ENCODE results near the gene SNN. TPM values are rescaled to one million over a fixed set of nuclear protein-coding genes. Genes with fewer than 3 reads are reported as not detected.

SNN gene
- total and polyA plus RNA-seq, 9 of the 15 experiments (the other 6 are each of a cell fraction or from before 2014, with no cell fraction given) = 0.07 to 2.9 (median 1.9) TPM

- Histone ChIP-seq H2AFZ (ENCODE audit: low read depth, low read length) (no peak overlapping the region), H3K36me3 (ENCODE audit: control insufficient read depth, insufficient read depth, low read length) (peaks cover 20% of the 10 kb centered on the region; the same call in 1 of the 3 replicates), H3K27me3 (ENCODE audit: control insufficient read depth in 2 of 2, insufficient read depth in 2 of 2, low read length in 2 of 2) (no peaks in the 10 kb centered on the region), H3K4me1 (replicated peaks in 1 of 2; ENCODE audit: control insufficient read depth in 2 of 2, insufficient read depth in 2 of 2, low read length in 2 of 2) (peaks cover 0 to 57% of the 10 kb centered on the region in 2 experiments; a peak in 3 of 5 replicates), H3K4me2 (ENCODE audit: insufficient read depth, low read length) (no peak overlapping the region), H3K79me2 (ENCODE audit: control insufficient read depth, insufficient read depth, low read length) (no peaks in the 10 kb centered on the region), H3K4me3 (no peak overlapping the region), H4K20me1 (replicated peaks; ENCODE audit: control insufficient read depth, insufficient read depth, low read length) (peaks cover 24% of the 10 kb centered on the region), H3K9ac (ENCODE audit: insufficient read depth in 1 of 2, low read depth in 2 of 2, low read length in 2 of 2) (peak overlapping the region in 1 of 2 experiments; percentile 37; a peak in 1 of 4 replicates), H3K9me3 (replicated peaks; ENCODE audit: control insufficient read depth, insufficient read depth, low read depth, low read length) (no peaks in the 10 kb centered on the region), H3K9me1 (ENCODE audit: control insufficient read depth, insufficient read depth, low read length) (no peaks in the 10 kb centered on the region), H3K27ac (ENCODE audit: extremely low read depth, low read depth, low read length) (no peak overlapping the region)
- ATAC-seq (peak; percentile 46), DNase-seq (ENCODE audit: extremely low read depth in 1 of 4, low spot score in 3 of 4) (no peak), FAIRE-seq (no peak)
- CTCF ChIA-PET (ENCODE audit: low intra/inter-chr PET ratio) = no interaction called here
- intact Hi-C loops (cut with micrococcal nuclease) = loop anchor here (10.0 kb wide), 1 partner anchor 141 kb away; no protein-coding TSS in a partner anchor
- no TSS peak for BruUV-seq (replicated peaks)
- 56% methylated on average over 25 of the region's 25 CpGs for WGBS (ENCODE audit: insufficient coverage, low coverage, missing lambda C conversion rate)
- TF ChIP-seq ZNF830 (CRISPR knock-in tag; IDR thresholded peaks at IDR 0.05) = no peak
- peak in 2 of 3 experiments; percentile 25 to 58; a peak in 3 of 6 replicates for TF ChIP-seq CTCF (IDR thresholded peaks at IDR 0.05 in 2 of 3, conservative IDR thresholded peaks at IDR 0.05 in 1 of 3; ENCODE audit: insufficient read depth in 2 of 3, low read depth in 1 of 3, low read length in 3 of 3)
- no peak for TF ChIP-seq MIER1 (IDR thresholded peaks at IDR 0.05; ENCODE audit: low read depth)
- peak in 1 of 2 experiments; percentile 39; a peak in 2 of 4 replicates for TF ChIP-seq RAD21 (CRISPR knock-in tag; conservative IDR thresholded peaks at IDR 0.05 in 1 of 2, IDR thresholded peaks at IDR 0.05 in 1 of 2)
- POLR2A ChIA-PET = interaction anchor here (0.6 to 0.7 kb wide), 3 partner anchors 99 to 419 kb away, joined by 3 read pairs; no protein-coding TSS in a partner anchor
- in situ Hi-C loops (cut with MboI) = loop anchor here (25.0 kb wide), 1 partner anchor 712 kb away; no protein-coding TSS in a partner anchor
Observed at GRCh38 chr16:11674001-11674817, 6.0 kb downstream of the SNN start.

All from K562 (cell line).